H9 (cell line): Measurements from ENCODE around the gene RRH. TPM values are rescaled to one million over a fixed set of nuclear protein-coding genes. Genes with fewer than 3 reads are reported as not detected.

Experiments used
- DNase-seq: peaks from one replicate; pipeline ENCODE4 v3.0.0-alpha.2; 2017
- H2AFZ ChIP-seq: one replicate; pipeline ENCODE4 v1.6.1; 2013; ENCODE audit warnings: mild to moderate bottlenecking, low read length, control low read depth, moderate library complexity
- H2AK5ac ChIP-seq: 2 replicates; pipeline ENCODE4 v1.6.1; 2013; ENCODE audit warnings: low read length, control low read depth, mixed read lengths; ENCODE audit not compliant: insufficient read length
- H2BK120ac ChIP-seq: one replicate; pipeline ENCODE4 v1.6.1; 2013; ENCODE audit warnings: low read depth, mild to moderate bottlenecking, low read length, control low read depth, inconsistent platforms; ENCODE audit not compliant: poor library complexity, severe bottlenecking
- H2BK12ac ChIP-seq: 2 replicates; pipeline ENCODE4 v1.6.1; 2013; ENCODE audit warnings: low read length, control low read depth, mixed read lengths, low read depth; ENCODE audit not compliant: insufficient read length
- H2BK15ac ChIP-seq: 2 replicates; pipeline ENCODE4 v1.6.1; 2013; ENCODE audit warnings: low read depth, low read length, control low read depth
- H2BK20ac ChIP-seq: one replicate; pipeline ENCODE4 v1.6.1; 2013; ENCODE audit warnings: low read depth, mild to moderate bottlenecking, low read length, control low read depth, inconsistent platforms; ENCODE audit not compliant: poor library complexity, severe bottlenecking
- H2BK5ac ChIP-seq: 2 replicates; pipeline ENCODE4 v1.6.1; 2013; ENCODE audit warnings: low read length, control low read depth, mixed read lengths; ENCODE audit not compliant: insufficient read length
- H3K14ac ChIP-seq: 2 replicates; pipeline ENCODE4 v1.6.1; 2013; ENCODE audit warnings: low read length, control low read depth; ENCODE audit not compliant: insufficient read depth
- H3K18ac ChIP-seq: 2 replicates; pipeline ENCODE4 v1.6.1; 2013; ENCODE audit warnings: low read depth, mild to moderate bottlenecking, mixed read lengths, low read length, control low read depth; ENCODE audit not compliant: insufficient read length
- H3K23ac ChIP-seq: 2 replicates; pipeline ENCODE4 v1.6.1; 2013; ENCODE audit warnings: low read length, control low read depth, mixed read lengths, low read depth; ENCODE audit not compliant: insufficient read length
- H3K23me2 ChIP-seq: 2 replicates; pipeline ENCODE4 v1.6.1; 2013; ENCODE audit warnings: low read depth, mild to moderate bottlenecking, mixed read lengths, low read length, control low read depth; ENCODE audit not compliant: insufficient read length, poor library complexity, severe bottlenecking
- H3K27ac ChIP-seq: 2 replicates; pipeline ENCODE4 v1.5.1; 2013; ENCODE audit warnings: low read length, control low read depth, mixed read lengths, low read depth; ENCODE audit not compliant: insufficient read length
- H3K27me3 ChIP-seq: 2 replicates; pipeline ENCODE4 v1.6.1; 2013; ENCODE audit warnings: low read length, control low read depth, inconsistent platforms; ENCODE audit not compliant: insufficient read depth
- H3K4ac ChIP-seq: 2 replicates; pipeline ENCODE4 v1.6.1; 2013; ENCODE audit warnings: low read depth, mild to moderate bottlenecking, control low read depth, inconsistent platforms, low read length, moderate library complexity
- H3K4me1 ChIP-seq: 2 replicates; pipeline ENCODE4 v1.6.1; 2013; ENCODE audit warnings: low read length, control low read depth, inconsistent platforms; ENCODE audit not compliant: insufficient read depth
- H3K4me2 ChIP-seq: 2 replicates; pipeline ENCODE4 v1.6.1; 2013; ENCODE audit warnings: low read length, control low read depth, mixed read lengths; ENCODE audit not compliant: insufficient read length, insufficient read depth
- H3K56ac ChIP-seq: 2 replicates; pipeline ENCODE4 v1.6.1; 2013; ENCODE audit warnings: low read depth, mild to moderate bottlenecking, mixed read lengths, low read length, control low read depth; ENCODE audit not compliant: insufficient read length
- H3K79me1 ChIP-seq: 2 replicates; pipeline ENCODE4 v1.6.1; 2013; ENCODE audit warnings: low read depth, mild to moderate bottlenecking, moderate library complexity, low read length, control low read depth, inconsistent platforms; ENCODE audit not compliant: insufficient read depth, poor library complexity, severe bottlenecking
- H3K79me2 ChIP-seq: 2 replicates; pipeline ENCODE4 v1.6.1; 2013; ENCODE audit warnings: low read length, control low read depth, inconsistent platforms; ENCODE audit not compliant: insufficient read depth
- H3K9ac ChIP-seq: 2 replicates; pipeline ENCODE4 v1.6.1; 2013; ENCODE audit warnings: low read length, control low read depth, mixed read lengths; ENCODE audit not compliant: insufficient read length; ENCODE audit errors: extremely low read depth
- H3K9me3 ChIP-seq: one replicate; pipeline ENCODE4 v1.6.1; 2013; ENCODE audit warnings: low read depth, low read length, inconsistent platforms; ENCODE audit not compliant: control insufficient read depth
- H3T11ph ChIP-seq: one replicate; pipeline ENCODE4 v1.6.1; 2013; ENCODE audit warnings: mild to moderate bottlenecking, low read length, control low read depth, inconsistent platforms
- H4K20me1 ChIP-seq: one replicate; pipeline ENCODE4 v1.6.1; 2013; ENCODE audit not compliant: control insufficient read depth, insufficient read length, insufficient read depth
- H4K5ac ChIP-seq: 2 replicates; pipeline ENCODE4 v1.6.1; 2013; ENCODE audit warnings: low read depth, mild to moderate bottlenecking, mixed read lengths, low read length, control low read depth; ENCODE audit not compliant: insufficient read length
- H4K8ac ChIP-seq: replicated peaks from 2 replicates; pipeline ENCODE4 v1.6.1; 2013; ENCODE audit warnings: low read length, control low read depth, mixed read lengths, low read depth; ENCODE audit not compliant: insufficient read length
- H4K91ac ChIP-seq: 2 replicates; pipeline ENCODE4 v1.6.1; 2013; ENCODE audit warnings: low read depth, mild to moderate bottlenecking, moderate library complexity, mixed read lengths, low read length, control low read depth; ENCODE audit not compliant: insufficient read length
- H3K27ac Mint-ChIP-seq, 3 experiments: 2 replicates in 2 of 3; 3 replicates in 1 of 3; pipeline ENCODE4 v1.8.0; 2020 to 2021; ENCODE audit warnings: mixed read lengths in 3 of 3, mild to moderate bottlenecking in 1 of 3, moderate library complexity in 1 of 3
- H3K27me3 Mint-ChIP-seq: 2 replicates; pipeline ENCODE4 v1.8.0; 2021; ENCODE audit warnings: low read depth, mild to moderate bottlenecking, moderate library complexity, mixed read lengths
- H3K36me3 Mint-ChIP-seq, 3 experiments: 2 replicates in 2 of 3; 3 replicates in 1 of 3; pipeline ENCODE4 v1.8.0; 2020 to 2021; ENCODE audit warnings: low read depth in 3 of 3, mixed read lengths in 3 of 3; ENCODE audit not compliant: insufficient read depth in 1 of 3
- H3K4me1 Mint-ChIP-seq, 2 experiments: 2 replicates each; pipeline ENCODE4 v1.8.0; 2020; ENCODE audit warnings: mixed read lengths in 2 of 2
- H3K4me3 Mint-ChIP-seq, 2 experiments: 2 replicates in 1 of 2; 3 replicates in 1 of 2; pipeline ENCODE4 v1.8.0; 2020 to 2021; ENCODE audit warnings: mild to moderate bottlenecking in 2 of 2, mixed read lengths in 2 of 2, moderate library complexity in 1 of 2
- H3K9me3 Mint-ChIP-seq, 2 experiments: 2 replicates in 1 of 2; 3 replicates in 1 of 2; pipeline ENCODE4 v1.8.0; 2020; ENCODE audit warnings: mild to moderate bottlenecking in 2 of 2, mixed read lengths in 2 of 2, moderate library complexity in 1 of 2
- WGBS: extraction: QIAGEN DNeasy Blood & Tissue Kit; methylation state at CpG from one replicate; pipeline ENCODE4 v1.1.7; 2013; ENCODE audit warnings: missing lambda C conversion rate, low lambda C conversion rate, mixed read lengths; ENCODE audit not compliant: insufficient read length; ENCODE audit errors: extremely low coverage; 5-methylcytosine and 5-hydroxymethylcytosine counted together
- total RNA-seq: library from RNA; stranded (reverse); gene quantifications from 2 replicates; pipeline ENCODE4 v1.2.1, GENCODE V29; 2021
- TF ChIP-seq, protein P1 (sequence below): fragments of 200-600 bp; sonication (generic); conservative IDR thresholded peaks from 3 replicates; pipeline ENCODE4 v1.8.0; 2021; ENCODE audit warnings: antibody characterized with exemption, mild to moderate bottlenecking

RRH gene
- total RNA-seq, 1 experiment from 2014 or later = not detected

DNA sequence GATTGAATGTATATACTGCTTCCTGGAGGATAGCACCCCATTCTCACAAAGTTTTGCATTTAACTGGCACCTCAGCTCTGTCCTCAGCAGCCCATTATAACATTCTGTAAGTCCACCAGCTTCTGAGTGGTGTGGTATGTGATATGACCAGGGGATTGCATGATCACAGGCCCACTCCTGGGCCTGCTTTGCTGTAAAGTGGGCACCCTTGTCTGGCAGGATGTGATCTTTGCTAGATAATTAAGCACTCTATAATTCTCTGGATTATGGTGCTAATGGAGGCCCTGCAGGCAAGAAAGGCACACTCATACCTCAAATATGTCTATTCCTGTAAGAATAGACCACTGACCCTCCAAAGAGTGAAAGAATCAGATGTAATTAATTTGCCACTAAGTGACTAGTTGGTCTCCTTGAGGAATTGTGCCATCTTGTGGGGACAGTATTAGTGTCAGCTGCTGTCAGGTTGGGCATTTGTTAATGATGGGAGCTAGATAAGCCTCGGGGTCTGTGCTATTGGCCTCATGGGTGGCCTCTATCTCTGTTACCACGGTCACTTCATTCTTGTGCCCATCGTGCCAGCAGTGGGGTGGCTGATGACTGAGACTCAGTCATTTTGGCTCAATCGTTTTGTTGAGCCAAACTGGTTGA lies 23.7 kb upstream of the RRH start:
- H3K9ac ChIP-seq = no peak overlapping the region
- H4K91ac ChIP-seq = no peak overlapping the region

More for the DNA sequence above, 23.7 kb upstream of the RRH start:
- no peak overlapping the region for H3K4ac ChIP-seq
- H3T11ph ChIP-seq = no peak overlapping the region
- H3K79me2 ChIP-seq = no peaks in the 10 kb centered on the region
- H2BK15ac ChIP-seq = no peak overlapping the region
- no peak overlapping the region for H2BK5ac ChIP-seq
- no peak overlapping the region for H2AK5ac ChIP-seq
- Mint-ChIP-seq H3K9me3 (no peaks in the 10 kb centered on the region), H3K36me3 (no peaks in the 10 kb centered on the region), H3K4me1 (no peaks in the 10 kb centered on the region), H3K27ac (no peak overlapping the region), H3K27me3 (no peaks in the 10 kb centered on the region), H3K4me3 (no peak overlapping the region)
- no peaks in the 10 kb centered on the region for H3K4me1 ChIP-seq
- H3K18ac ChIP-seq = no peak overlapping the region
- no peak overlapping the region for H3K14ac ChIP-seq
- no peak overlapping the region for H2BK12ac ChIP-seq
- H3K79me1 ChIP-seq = no peaks in the 10 kb centered on the region
- no peak overlapping the region for H4K5ac ChIP-seq
- H3K27me3 ChIP-seq = no peaks in the 10 kb centered on the region
- H4K20me1 ChIP-seq = no peaks in the 10 kb centered on the region
- H3K9me3 ChIP-seq = no peaks in the 10 kb centered on the region
- peak; percentile 50 for DNase-seq
- no peak overlapping the region for H3K56ac ChIP-seq
- no peak overlapping the region for H3K4me2 ChIP-seq
- no peak overlapping the region for H4K8ac ChIP-seq
- H2AFZ ChIP-seq = no peak overlapping the region
- H2BK20ac ChIP-seq = no peak overlapping the region
- WGBS = no CpG with 5 or more reads among the region's 4 CpGs
- TF ChIP-seq, protein P1, sequence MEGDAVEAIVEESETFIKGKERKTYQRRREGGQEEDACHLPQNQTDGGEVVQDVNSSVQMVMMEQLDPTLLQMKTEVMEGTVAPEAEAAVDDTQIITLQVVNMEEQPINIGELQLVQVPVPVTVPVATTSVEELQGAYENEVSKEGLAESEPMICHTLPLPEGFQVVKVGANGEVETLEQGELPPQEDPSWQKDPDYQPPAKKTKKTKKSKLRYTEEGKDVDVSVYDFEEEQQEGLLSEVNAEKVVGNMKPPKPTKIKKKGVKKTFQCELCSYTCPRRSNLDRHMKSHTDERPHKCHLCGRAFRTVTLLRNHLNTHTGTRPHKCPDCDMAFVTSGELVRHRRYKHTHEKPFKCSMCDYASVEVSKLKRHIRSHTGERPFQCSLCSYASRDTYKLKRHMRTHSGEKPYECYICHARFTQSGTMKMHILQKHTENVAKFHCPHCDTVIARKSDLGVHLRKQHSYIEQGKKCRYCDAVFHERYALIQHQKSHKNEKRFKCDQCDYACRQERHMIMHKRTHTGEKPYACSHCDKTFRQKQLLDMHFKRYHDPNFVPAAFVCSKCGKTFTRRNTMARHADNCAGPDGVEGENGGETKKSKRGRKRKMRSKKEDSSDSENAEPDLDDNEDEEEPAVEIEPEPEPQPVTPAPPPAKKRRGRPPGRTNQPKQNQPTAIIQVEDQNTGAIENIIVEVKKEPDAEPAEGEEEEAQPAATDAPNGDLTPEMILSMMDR = peak; percentile 67
- H2BK120ac ChIP-seq = no peak overlapping the region
- H3K23ac ChIP-seq = no peak overlapping the region
- H3K23me2 ChIP-seq = no peaks in the 10 kb centered on the region
- no peak overlapping the region for H3K27ac ChIP-seq
